Measurements from ENCODE around the gene ARHGDIA.

Gene ARHGDIA

DNA sequence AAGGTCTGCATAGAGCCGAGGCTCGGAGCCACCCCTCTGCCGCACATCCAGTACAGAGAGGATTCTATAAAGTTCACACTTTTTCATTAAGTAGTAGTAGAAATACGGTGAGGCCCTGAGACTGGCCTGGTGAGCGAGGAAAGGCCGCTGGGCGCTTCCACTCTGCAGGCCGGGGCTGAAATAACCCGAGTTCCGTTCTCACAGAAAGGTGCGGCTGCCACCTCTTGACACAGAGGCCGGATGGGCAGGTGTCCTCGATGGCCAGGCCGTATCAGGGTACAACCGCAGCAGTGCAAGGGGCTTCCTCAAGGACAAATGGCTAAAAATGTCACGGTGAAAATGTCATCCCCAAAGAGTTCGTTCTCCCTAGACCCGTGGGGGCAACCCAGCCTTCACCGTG is 40.8 kb upstream of the ARHGDIA start:
- peaks cover 5% of the 10 kb centered on the region for H3K4me1 ChIP-seq (ENCODE audit: control insufficient read depth, insufficient read depth, low read length, unreplicated experiment)
- no peak overlapping the region for H2AFZ ChIP-seq (ENCODE audit: low read length, unreplicated experiment)
- no peaks in the 10 kb centered on the region for H3K27me3 ChIP-seq (ENCODE audit: insufficient read depth, low read length)
- no peak overlapping the region for H3K27ac ChIP-seq (ENCODE audit: low read depth, low read length)
- no peak overlapping the region for H3K4me3 ChIP-seq (ENCODE audit: low read depth, low read length)
- H3K36me3 ChIP-seq (ENCODE audit: insufficient read depth, low read length), result peaks cover 11% of the 10 kb centered on the region; the same call in 1 of the 2 replicates
- H3K79me2 ChIP-seq (ENCODE audit: control insufficient read depth, insufficient read depth, low read length, unreplicated experiment), result peaks cover 8% of the 10 kb centered on the region

GRCh38 chr17:81911277-81911961 is 40.3 kb upstream of the ARHGDIA start, which contains the start of gene PCYT2:
Gene PCYT2, minus strand, starts transcription at chr17:81911399. Its CDS starts 44 bp downstream, at chr17:81911355.
- peaks cover 11% of the 10 kb centered on the region; the same call in 1 of the 2 replicates for H3K36me3 ChIP-seq (ENCODE audit: insufficient read depth, low read length)
- peak within 1 kb of the TSS; percentile 91 for H3K4me3 ChIP-seq (ENCODE audit: low read depth, low read length)

DNA sequence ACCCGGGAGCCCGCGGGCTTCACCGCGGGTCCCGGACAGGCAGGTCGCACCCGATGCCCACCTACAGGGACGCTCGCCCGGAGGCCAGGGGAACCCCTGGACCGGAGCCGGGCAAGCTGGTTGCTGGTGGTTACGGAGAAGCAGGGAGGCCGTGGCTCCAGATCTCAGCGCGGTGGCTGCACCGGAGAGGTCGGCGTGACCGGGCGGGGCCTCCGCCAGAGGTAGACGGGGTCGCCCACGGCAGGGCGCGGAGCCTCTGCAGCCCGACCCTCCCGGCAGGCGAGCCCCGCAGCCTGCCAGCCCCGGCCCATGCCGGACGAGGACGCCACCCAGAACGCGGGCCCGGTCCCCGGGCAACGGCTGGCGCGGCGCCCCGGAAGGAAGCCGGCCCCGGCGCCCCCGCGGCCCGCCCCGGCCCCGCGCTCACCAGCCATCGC is 39.7 kb upstream of the ARHGDIA start:
- Histone ChIP-seq H3K36me3 (ENCODE audit: insufficient read depth, low read length) (peaks cover 11% of the 10 kb centered on the region; the same call in 1 of the 2 replicates), H3K4me1 (ENCODE audit: control insufficient read depth, insufficient read depth, low read length, unreplicated experiment) (no peaks in the 10 kb centered on the region), H3K4me3 (ENCODE audit: low read depth, low read length) (peak overlapping the region; percentile 91), H3K27me3 (ENCODE audit: insufficient read depth, low read length) (no peaks in the 10 kb centered on the region), H3K79me2 (ENCODE audit: control insufficient read depth, insufficient read depth, low read length, unreplicated experiment) (peaks cover 2% of the 10 kb centered on the region), H3K27ac (ENCODE audit: low read depth, low read length) (no peak overlapping the region), H2AFZ (ENCODE audit: low read length, unreplicated experiment) (peak overlapping the region; percentile 57)

More at GRCh38 chr17:81911277-81911961, 40.3 kb upstream of the ARHGDIA start, which contains the start of gene PCYT2:
- H3K79me2 ChIP-seq (ENCODE audit: control insufficient read depth, insufficient read depth, low read length, unreplicated experiment), result peaks cover 5% of the 10 kb centered on the region
- no peaks in the 10 kb centered on the region for H3K4me1 ChIP-seq (ENCODE audit: control insufficient read depth, insufficient read depth, low read length, unreplicated experiment)
- no peaks in the 10 kb centered on the region for H3K27me3 ChIP-seq (ENCODE audit: insufficient read depth, low read length)
- H3K27ac ChIP-seq (ENCODE audit: low read depth, low read length), result no peak within 1 kb of the TSS
- peak within 1 kb of the TSS; percentile 57 for H2AFZ ChIP-seq (ENCODE audit: low read length, unreplicated experiment)

DNA sequence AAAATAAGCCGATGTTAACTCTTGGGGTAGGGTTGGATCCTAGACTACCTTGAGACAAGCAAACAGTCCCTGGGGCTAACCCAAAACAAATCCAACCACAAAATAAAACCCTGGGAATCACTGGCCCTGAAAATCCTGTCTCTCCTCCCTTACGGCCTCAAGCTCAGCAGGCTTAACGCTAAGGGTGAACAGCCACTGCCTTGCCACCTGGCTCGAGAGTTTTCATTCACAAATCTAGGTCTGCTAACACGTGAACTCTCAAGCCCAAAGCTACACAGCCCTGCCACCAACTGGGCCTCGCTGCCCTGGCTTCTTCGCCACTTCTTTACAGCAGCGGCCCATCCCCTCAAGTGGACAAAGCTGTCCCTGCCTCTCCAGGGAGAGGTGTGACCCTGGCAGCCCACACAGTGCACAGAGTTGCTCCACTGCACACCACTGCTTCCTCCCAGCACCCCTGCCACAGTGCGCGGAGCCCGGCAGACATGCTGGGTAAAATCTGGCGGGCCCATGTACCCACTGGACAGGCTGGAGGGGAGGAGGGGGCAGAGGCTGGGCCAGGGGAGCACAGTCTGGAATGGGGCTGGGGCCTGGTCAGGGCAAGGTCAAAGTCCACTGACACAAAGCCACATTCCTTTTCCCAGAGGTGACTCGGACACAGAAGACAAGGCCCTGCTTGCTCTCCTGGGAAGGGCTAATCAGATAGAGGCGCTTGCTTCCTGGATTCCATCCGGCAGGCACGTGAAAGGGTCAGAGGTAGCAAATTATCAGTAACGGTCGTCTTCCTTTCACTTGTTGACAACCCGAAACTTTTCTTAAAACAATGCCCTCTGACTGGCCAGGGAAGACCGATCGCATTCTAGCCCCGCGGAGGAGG is 39.1 kb upstream of the ARHGDIA start:
- peak overlapping the region; percentile 91 for H3K4me3 ChIP-seq (ENCODE audit: low read depth, low read length)
- peaks cover 10% of the 10 kb centered on the region; the same call in 1 of the 2 replicates for H3K36me3 ChIP-seq (ENCODE audit: insufficient read depth, low read length)
- no peak overlapping the region for H3K27ac ChIP-seq (ENCODE audit: low read depth, low read length)
- H3K4me1 ChIP-seq (ENCODE audit: control insufficient read depth, insufficient read depth, low read length, unreplicated experiment), result no peaks in the 10 kb centered on the region
- peak overlapping the region; percentile 57 for H2AFZ ChIP-seq (ENCODE audit: low read length, unreplicated experiment)
- H3K27me3 ChIP-seq (ENCODE audit: insufficient read depth, low read length), result no peaks in the 10 kb centered on the region
- H3K79me2 ChIP-seq (ENCODE audit: control insufficient read depth, insufficient read depth, low read length, unreplicated experiment), result no peaks in the 10 kb centered on the region

GRCh38 chr17:81909231-81909630 is 38.1 kb upstream of the ARHGDIA start:
- Histone ChIP-seq H3K4me1 (ENCODE audit: control insufficient read depth, insufficient read depth, low read length, unreplicated experiment) (no peaks in the 10 kb centered on the region), H3K4me3 (ENCODE audit: low read depth, low read length) (no peak overlapping the region), H3K36me3 (ENCODE audit: insufficient read depth, low read length) (peaks cover 8% of the 10 kb centered on the region; the same call in 1 of the 2 replicates), H3K79me2 (ENCODE audit: control insufficient read depth, insufficient read depth, low read length, unreplicated experiment) (no peaks in the 10 kb centered on the region), H3K27ac (ENCODE audit: low read depth, low read length) (no peak overlapping the region), H3K27me3 (ENCODE audit: insufficient read depth, low read length) (no peaks in the 10 kb centered on the region), H2AFZ (ENCODE audit: low read length, unreplicated experiment) (no peak overlapping the region)

- Histone ChIP-seq H2AFZ (ENCODE audit: low read length, unreplicated experiment) (no peak overlapping the region), H3K4me3 (ENCODE audit: low read depth, low read length) (no peak overlapping the region), H3K4me1 (ENCODE audit: control insufficient read depth, insufficient read depth, low read length, unreplicated experiment) (no peaks in the 10 kb centered on the region), H3K79me2 (ENCODE audit: control insufficient read depth, insufficient read depth, low read length, unreplicated experiment) (no peaks in the 10 kb centered on the region), H3K36me3 (ENCODE audit: insufficient read depth, low read length) (peaks cover 5% of the 10 kb centered on the region; the same call in 1 of the 2 replicates), H3K27ac (ENCODE audit: low read depth, low read length) (no peak overlapping the region), H3K27me3 (ENCODE audit: insufficient read depth, low read length) (no peaks in the 10 kb centered on the region)
These were observed 37.7 kb upstream of the ARHGDIA start for GRCh38 chr17:81908793-81909192.

DNA sequence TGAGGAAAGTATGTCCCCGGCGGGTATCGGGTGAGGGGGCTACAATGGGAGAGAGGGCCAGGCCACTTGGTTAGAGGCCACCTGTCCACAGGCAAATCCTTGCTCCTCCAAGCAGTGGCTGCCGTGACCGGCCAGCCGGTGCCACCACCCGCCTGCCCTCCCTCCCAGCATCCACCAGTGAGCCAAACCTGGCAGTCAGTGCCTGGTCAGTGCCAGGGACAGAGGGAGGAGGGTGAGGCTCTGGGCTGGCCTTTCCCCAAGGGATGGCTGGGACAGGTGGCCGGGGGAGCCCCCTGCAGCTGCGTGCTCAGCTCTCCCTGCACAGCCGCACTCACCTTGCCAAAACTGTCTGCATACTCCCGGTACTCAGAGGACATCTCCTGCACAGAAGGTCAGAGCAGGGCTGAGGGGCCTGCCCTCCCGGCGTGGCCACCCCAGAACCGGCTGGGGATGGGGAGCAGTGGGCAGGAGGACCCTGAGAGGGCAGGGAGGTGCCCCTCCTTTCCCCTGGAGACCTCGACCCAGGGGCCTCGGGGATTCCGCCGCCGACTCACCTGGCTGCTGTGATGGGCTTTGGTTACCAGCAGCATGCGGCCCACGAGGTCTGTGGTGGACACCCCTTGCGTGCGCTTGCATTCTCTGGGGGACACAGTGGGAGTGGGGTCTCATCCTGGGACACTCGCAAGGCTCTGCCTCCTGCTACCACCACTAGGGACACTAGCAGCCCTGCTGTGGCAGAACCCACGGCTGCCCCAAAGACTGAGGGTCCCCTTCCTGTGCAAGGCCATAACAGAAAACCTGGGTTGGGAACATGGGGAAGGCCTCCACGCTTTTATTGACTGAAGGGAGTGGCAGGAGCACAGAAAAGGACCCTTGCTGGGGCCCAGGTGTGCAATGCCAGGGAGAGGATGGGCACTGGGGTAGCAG is 36.3 kb upstream of the ARHGDIA start:
- Histone ChIP-seq H3K27me3 (ENCODE audit: insufficient read depth, low read length) (no peaks in the 10 kb centered on the region), H2AFZ (ENCODE audit: low read length, unreplicated experiment) (no peak overlapping the region), H3K4me3 (ENCODE audit: low read depth, low read length) (no peak overlapping the region), H3K79me2 (ENCODE audit: control insufficient read depth, insufficient read depth, low read length, unreplicated experiment) (no peaks in the 10 kb centered on the region), H3K27ac (ENCODE audit: low read depth, low read length) (no peak overlapping the region), H3K36me3 (ENCODE audit: insufficient read depth, low read length) (no peaks in the 10 kb centered on the region), H3K4me1 (ENCODE audit: control insufficient read depth, insufficient read depth, low read length, unreplicated experiment) (no peaks in the 10 kb centered on the region)

DNA sequence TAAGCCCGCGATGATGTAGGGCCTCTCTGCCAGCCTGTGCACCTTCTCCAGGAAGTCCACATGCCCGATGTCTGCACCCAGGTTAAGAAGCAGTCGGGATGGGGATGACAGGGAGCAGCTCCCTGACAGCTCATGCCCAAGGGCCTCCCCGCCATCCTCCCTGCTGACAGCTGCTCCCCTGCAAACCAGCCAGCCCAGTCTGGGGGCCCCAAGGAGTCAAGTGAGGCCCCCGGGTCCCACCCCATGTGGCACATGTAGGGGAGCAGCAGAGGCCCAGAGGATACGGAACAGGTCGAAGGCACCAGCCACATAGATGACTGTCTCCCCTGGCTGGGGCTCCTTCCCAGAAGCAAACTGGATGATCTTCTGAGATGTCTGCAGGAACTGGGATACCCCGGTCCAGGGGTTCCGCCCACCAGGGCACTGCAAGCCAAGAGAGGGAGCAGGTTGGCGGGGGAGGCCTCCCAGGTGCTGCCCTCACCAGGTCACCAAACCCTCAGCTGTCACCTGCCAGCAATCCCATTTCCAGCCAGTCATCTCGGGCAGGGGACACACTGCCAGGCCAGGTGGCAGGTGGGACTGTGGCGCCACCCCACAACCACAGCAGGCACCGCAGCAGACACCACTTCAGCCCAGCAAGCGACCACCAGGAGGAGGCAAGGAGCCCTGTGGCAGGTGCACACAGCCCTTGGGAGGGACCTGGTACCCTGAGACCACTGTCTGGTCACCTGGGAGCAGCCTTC is 35.5 kb upstream of the ARHGDIA start:
- H3K79me2 ChIP-seq (ENCODE audit: control insufficient read depth, insufficient read depth, low read length, unreplicated experiment), result no peaks in the 10 kb centered on the region
- no peak overlapping the region for H2AFZ ChIP-seq (ENCODE audit: low read length, unreplicated experiment)
- H3K36me3 ChIP-seq (ENCODE audit: insufficient read depth, low read length), result no peaks in the 10 kb centered on the region
- H3K4me1 ChIP-seq (ENCODE audit: control insufficient read depth, insufficient read depth, low read length, unreplicated experiment), result no peaks in the 10 kb centered on the region
- no peak overlapping the region for H3K4me3 ChIP-seq (ENCODE audit: low read depth, low read length)
- H3K27me3 ChIP-seq (ENCODE audit: insufficient read depth, low read length), result no peaks in the 10 kb centered on the region
- no peak overlapping the region for H3K27ac ChIP-seq (ENCODE audit: low read depth, low read length)

- Histone ChIP-seq H3K4me3 (ENCODE audit: low read depth, low read length) (no peak overlapping the region), H3K79me2 (ENCODE audit: control insufficient read depth, insufficient read depth, low read length, unreplicated experiment) (no peaks in the 10 kb centered on the region), H3K4me1 (ENCODE audit: control insufficient read depth, insufficient read depth, low read length, unreplicated experiment) (no peaks in the 10 kb centered on the region), H3K27ac (ENCODE audit: low read depth, low read length) (no peak overlapping the region), H3K27me3 (ENCODE audit: insufficient read depth, low read length) (no peaks in the 10 kb centered on the region), H3K36me3 (ENCODE audit: insufficient read depth, low read length) (no peaks in the 10 kb centered on the region; the same call in 1 of the 2 replicates), H2AFZ (ENCODE audit: low read length, unreplicated experiment) (no peak overlapping the region)
These were observed 34.9 kb upstream of the ARHGDIA start for GRCh38 chr17:81905993-81906392.
